CD8-positive, alpha-beta memory T cell (primary cell): Measurements from ENCODE around the gene RPS10. TPM values are rescaled to one million over a fixed set of nuclear protein-coding genes. Genes with fewer than 3 reads are reported as not detected.
A peak's percentile ranks its signal among the peaks of the same experiment; 100 is the strongest.

Experiments used
- CTCF ChIA-PET: fragments of 350-600 bp; sonication (Branson Sonifier 250); formaldehyde crosslinking; loops from one replicate; lab custom pipeline; 2021; ENCODE audit warnings: antibody characterized with exemption; lab: Charles Lee
- POLR2A ChIA-PET: fragments of 350-600 bp; sonication (Branson Sonifier 250); formaldehyde crosslinking; loops from one replicate; lab custom pipeline; 2021; ENCODE audit warnings: antibody characterized with exemption; lab: Charles Lee
- DNase-seq, 5 donors: peaks; one replicate each; pipeline versions ENCODE4 v3.0.0 to v3.0.0-alpha.2; 2020 to 2022; ENCODE audit warnings: mixed read lengths in 1 of 5
- H3K27ac ChIP-seq: one replicate; pipeline ENCODE4 v1.7.0; 2013; ENCODE audit warnings: low read depth, mild to moderate bottlenecking, low read length, moderate library complexity
- H3K27me3 ChIP-seq: 2 replicates; pipeline ENCODE4 v1.7.0; 2013; ENCODE audit warnings: low read length, mild to moderate bottlenecking; ENCODE audit not compliant: insufficient read depth, poor library complexity, severe bottlenecking
- H3K36me3 ChIP-seq: 2 replicates; pipeline ENCODE4 v1.7.0; 2013; ENCODE audit warnings: mild to moderate bottlenecking, low read length, moderate library complexity; ENCODE audit not compliant: insufficient read depth
- H3K4me1 ChIP-seq: 2 replicates; pipeline ENCODE4 v1.7.0; 2013; ENCODE audit warnings: mild to moderate bottlenecking, low read length, moderate library complexity; ENCODE audit not compliant: insufficient read depth
- H3K4me3 ChIP-seq: 2 replicates; pipeline ENCODE4 v1.7.0; 2013; ENCODE audit warnings: mild to moderate bottlenecking, low read length
- H3K9me3 ChIP-seq: 2 replicates; pipeline ENCODE4 v1.7.0; 2013; ENCODE audit warnings: mild to moderate bottlenecking, low read length
- H3K27ac Mint-ChIP-seq, 8 donors: one replicate each; pipeline ENCODE4 v1.8.0; 2020 to 2021; ENCODE audit warnings: mixed read lengths in 8 of 8, mild to moderate bottlenecking in 6 of 8, inconsistent platforms in 3 of 8, moderate library complexity in 3 of 8
- H3K27me3 Mint-ChIP-seq, 2 donors: one replicate each; pipeline ENCODE4 v1.8.0; 2020 to 2021; ENCODE audit warnings: mixed read lengths in 2 of 2, mild to moderate bottlenecking in 1 of 2, moderate library complexity in 1 of 2
- H3K36me3 Mint-ChIP-seq, 3 donors: one replicate each; pipeline ENCODE4 v1.8.0; 2020 to 2021; ENCODE audit warnings: mixed read lengths in 3 of 3, inconsistent platforms in 1 of 3, mild to moderate bottlenecking in 1 of 3
- H3K4me1 Mint-ChIP-seq, 3 donors: one replicate each; pipeline ENCODE4 v1.8.0; 2020 to 2021; ENCODE audit warnings: mixed read lengths in 3 of 3, inconsistent platforms in 1 of 3, mild to moderate bottlenecking in 1 of 3
- H3K4me3 Mint-ChIP-seq, 7 donors: one replicate each; pipeline ENCODE4 v1.8.0; 2020 to 2021; ENCODE audit warnings: mixed read lengths in 7 of 7, mild to moderate bottlenecking in 6 of 7, moderate library complexity in 4 of 7, inconsistent platforms in 2 of 7
- H3K9me3 Mint-ChIP-seq, 5 donors: one replicate each; pipeline ENCODE4 v1.8.0; 2020 to 2022; ENCODE audit warnings: mixed read lengths in 5 of 5, mild to moderate bottlenecking in 3 of 5, moderate library complexity in 2 of 5, inconsistent platforms in 1 of 5
- polyA plus RNA-seq: library from polyadenylated mRNA; unstranded; fragments of 300-500 nt; fragmentation: Illumina TruSeq; gene quantifications from one replicate; pipeline ENCODE4 v1.2.3, GENCODE V29; 2021
- total RNA-seq, 2 experiments: library from RNA; stranded (reverse); gene quantifications; one replicate each; pipeline ENCODE4 v1.2.3, GENCODE V29; 2021

RPS10 gene
- total and polyA plus RNA-seq, 3 experiments from 2014 or later: 1,462 to 2,032 (median 1,999) TPM

- Histone ChIP-seq H3K4me3 (no peak overlapping the region), H3K36me3 (no peaks in the 10 kb centered on the region), H3K4me1 (no peaks in the 10 kb centered on the region), H3K27me3 (no peaks in the 10 kb centered on the region), H3K27ac (no peak overlapping the region), H3K9me3 (no peaks in the 10 kb centered on the region)
- Mint-ChIP-seq H3K4me3 (no peak overlapping the region), H3K27ac (no peak overlapping the region), H3K27me3 (peaks cover 0 to 2% of the 10 kb centered on the region in 2 donors), H3K36me3 (no peaks in the 10 kb centered on the region), H3K9me3 (no peaks in the 10 kb centered on the region), H3K4me1 (no peaks in the 10 kb centered on the region)
- DNase-seq: no peak
- POLR2A ChIA-PET: no interaction called here
- CTCF ChIA-PET: no interaction called here
These were observed 19.5 kb upstream of the RPS10 start for GRCh38 chr6:34445313-34445860.

- no peaks in the 10 kb centered on the region for H3K36me3 Mint-ChIP-seq
- POLR2A ChIA-PET: no interaction called here
- Histone ChIP-seq H3K9me3 (no peaks in the 10 kb centered on the region), H3K4me1 (no peaks in the 10 kb centered on the region), H3K27me3 (no peaks in the 10 kb centered on the region), H3K36me3 (no peaks in the 10 kb centered on the region), H3K4me3 (no peak overlapping the region), H3K27ac (no peak overlapping the region)
- CTCF ChIA-PET: interaction anchor here (0.8 kb wide), 1 partner anchor 192 kb away, joined by 3 read pairs; no protein-coding TSS in a partner anchor
- peaks cover 2 to 3% of the 10 kb centered on the region in 2 donors for H3K27me3 Mint-ChIP-seq
- no peak overlapping the region for H3K4me3 Mint-ChIP-seq
- H3K4me1 Mint-ChIP-seq: no peaks in the 10 kb centered on the region
- no peaks in the 10 kb centered on the region for H3K9me3 Mint-ChIP-seq
- no peak overlapping the region for H3K27ac Mint-ChIP-seq
- DNase-seq: no peak
These were observed 15.7 kb upstream of the RPS10 start for GRCh38 chr6:34441526-34441925.

DNA sequence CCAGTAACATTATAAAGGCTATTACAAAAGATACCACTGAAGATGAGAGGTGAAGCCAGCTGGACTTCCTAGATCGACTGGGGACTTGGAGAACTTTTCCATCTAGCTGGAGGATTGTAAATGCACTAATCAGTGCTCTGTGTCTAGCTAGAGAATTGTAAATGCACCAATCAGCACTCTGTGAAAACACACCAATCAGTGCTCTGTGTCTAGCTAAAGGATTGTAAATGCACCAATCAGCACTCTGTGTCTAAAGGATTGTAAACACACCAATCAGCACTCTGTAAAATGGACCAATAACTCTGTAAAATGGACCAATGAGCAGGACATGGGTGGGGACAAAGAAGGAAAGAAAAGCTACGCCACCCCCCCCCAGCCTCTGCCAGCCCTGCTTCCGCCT, 13.6 kb upstream of the RPS10 start:
- H3K27me3 ChIP-seq: no peaks in the 10 kb centered on the region
- H3K27ac ChIP-seq: no peak overlapping the region
- Mint-ChIP-seq H3K4me1 (no peaks in the 10 kb centered on the region), H3K9me3 (no peaks in the 10 kb centered on the region), H3K27ac (no peak overlapping the region), H3K27me3 (peaks cover 2 to 3% of the 10 kb centered on the region in 2 donors), H3K4me3 (no peak overlapping the region), H3K36me3 (no peaks in the 10 kb centered on the region)
- H3K9me3 ChIP-seq: no peaks in the 10 kb centered on the region
- H3K4me1 ChIP-seq: no peaks in the 10 kb centered on the region
- no peak overlapping the region for H3K4me3 ChIP-seq
- no peaks in the 10 kb centered on the region for H3K36me3 ChIP-seq
- ChIA-PET POLR2A (no interaction called here), CTCF (no interaction called here)
- DNase-seq: no peak

DNA sequence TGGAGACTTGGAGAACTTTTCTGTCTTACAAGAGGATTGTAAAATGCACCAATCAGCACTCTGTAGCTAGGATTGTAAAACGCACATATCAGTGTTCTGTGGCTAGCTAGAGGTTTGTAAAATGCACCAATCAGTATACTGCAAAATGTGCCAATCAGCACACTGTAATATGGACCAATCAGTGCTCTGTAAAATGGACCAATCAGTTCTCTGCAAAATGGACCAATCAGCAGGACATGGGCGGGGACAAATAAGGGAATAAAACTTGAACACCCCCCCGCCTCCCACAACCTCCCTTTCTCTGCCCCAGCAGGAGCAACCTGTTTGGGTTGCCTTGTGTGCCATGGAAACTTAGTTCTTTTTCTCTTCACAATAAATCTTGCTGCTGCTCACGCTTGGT, 12.8 kb upstream of the RPS10 start:
- no peaks in the 10 kb centered on the region for H3K9me3 ChIP-seq
- no peaks in the 10 kb centered on the region for H3K36me3 ChIP-seq
- H3K4me3 ChIP-seq: no peak overlapping the region
- Mint-ChIP-seq H3K9me3 (no peaks in the 10 kb centered on the region), H3K36me3 (no peaks in the 10 kb centered on the region), H3K4me1 (no peaks in the 10 kb centered on the region), H3K27ac (no peak overlapping the region), H3K27me3 (peaks cover 2 to 3% of the 10 kb centered on the region in 2 donors), H3K4me3 (no peak overlapping the region)
- H3K4me1 ChIP-seq: no peaks in the 10 kb centered on the region
- H3K27ac ChIP-seq: no peak overlapping the region
- ChIA-PET CTCF (interaction anchor here (1.0 kb wide), 1 partner anchor 21 kb away, joined by 5 read pairs; no protein-coding TSS in a partner anchor), POLR2A (no interaction called here)
- H3K27me3 ChIP-seq: no peaks in the 10 kb centered on the region
- no peak for DNase-seq

GRCh38 chr6:34437644-34437970, 11.7 kb upstream of the RPS10 start:
- Mint-ChIP-seq H3K4me1 (no peaks in the 10 kb centered on the region), H3K27ac (no peak overlapping the region), H3K4me3 (no peak overlapping the region), H3K9me3 (no peaks in the 10 kb centered on the region), H3K36me3 (no peaks in the 10 kb centered on the region), H3K27me3 (peaks cover 0 to 3% of the 10 kb centered on the region in 2 donors)
- no peak for DNase-seq
- ChIA-PET POLR2A (no interaction called here), CTCF (interaction anchor here (0.8 kb wide), 1 partner anchor 14 kb away, joined by 3 read pairs; no protein-coding TSS in a partner anchor)
- H3K4me3 ChIP-seq: no peak overlapping the region
- no peaks in the 10 kb centered on the region for H3K4me1 ChIP-seq
- H3K9me3 ChIP-seq: no peaks in the 10 kb centered on the region
- H3K27ac ChIP-seq: no peak overlapping the region
- no peaks in the 10 kb centered on the region for H3K27me3 ChIP-seq
- no peaks in the 10 kb centered on the region for H3K36me3 ChIP-seq

- Histone ChIP-seq H3K9me3 (no peaks in the 10 kb centered on the region), H3K27me3 (no peaks in the 10 kb centered on the region), H3K4me3 (no peak overlapping the region), H3K27ac (no peak overlapping the region), H3K4me1 (no peaks in the 10 kb centered on the region), H3K36me3 (no peaks in the 10 kb centered on the region)
- no peak for DNase-seq
- Mint-ChIP-seq H3K27ac (no peak overlapping the region), H3K36me3 (no peaks in the 10 kb centered on the region), H3K4me3 (no peak overlapping the region), H3K27me3 (peaks cover 0 to 3% of the 10 kb centered on the region in 2 donors), H3K4me1 (no peaks in the 10 kb centered on the region), H3K9me3 (no peaks in the 10 kb centered on the region)
- ChIA-PET POLR2A (no interaction called here), CTCF (interaction anchor here (0.8 to 0.9 kb wide), 2 partner anchors 14 to 1904 kb away, joined by 3 read pairs; no protein-coding TSS in a partner anchor)
These were observed 11.2 kb upstream of the RPS10 start for GRCh38 chr6:34436803-34437643.

DNA sequence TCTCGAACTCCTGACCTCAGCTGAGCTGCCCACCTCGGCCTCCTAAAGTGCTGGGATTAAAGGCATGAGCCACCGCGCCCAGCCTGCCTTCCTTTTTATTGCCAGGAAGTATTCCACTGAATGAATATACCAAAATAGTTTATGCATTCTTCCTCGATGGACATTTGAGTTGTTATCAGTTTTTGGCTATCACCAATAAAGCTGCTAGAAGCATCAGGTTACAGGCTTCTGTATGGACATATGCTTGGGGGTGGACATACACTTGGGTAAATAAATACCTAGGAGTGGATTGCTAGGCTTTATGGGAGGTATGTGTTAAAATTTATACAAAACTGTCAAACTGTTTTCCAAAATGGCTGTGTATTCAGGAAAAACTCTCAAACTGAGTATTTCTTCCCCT, 10.0 kb upstream of the RPS10 start:
- no peaks in the 10 kb centered on the region for H3K9me3 ChIP-seq
- no peaks in the 10 kb centered on the region for H3K36me3 Mint-ChIP-seq
- no peak overlapping the region for H3K4me3 Mint-ChIP-seq
- ChIA-PET CTCF (interaction anchor here (0.9 kb wide), 1 partner anchor 1905 kb away, joined by 3 read pairs; no protein-coding TSS in a partner anchor), POLR2A (no interaction called here)
- no peaks in the 10 kb centered on the region for H3K36me3 ChIP-seq
- H3K27me3 ChIP-seq: no peaks in the 10 kb centered on the region
- H3K9me3 Mint-ChIP-seq: no peaks in the 10 kb centered on the region
- H3K27ac ChIP-seq: no peak overlapping the region
- no peak for DNase-seq
- H3K4me1 ChIP-seq: no peaks in the 10 kb centered on the region
- H3K27ac Mint-ChIP-seq: no peak overlapping the region
- no peak overlapping the region for H3K4me3 ChIP-seq
- H3K27me3 Mint-ChIP-seq: peaks cover 0 to 3% of the 10 kb centered on the region in 2 donors
- H3K4me1 Mint-ChIP-seq: no peaks in the 10 kb centered on the region

- H3K4me3 ChIP-seq: peak overlapping the region; percentile 98
- Mint-ChIP-seq H3K9me3 (no peaks in the 10 kb centered on the region), H3K27me3 (no peaks in the 10 kb centered on the region), H3K4me3 (peak overlapping the region; percentile 97 to 100 (median 99)), H3K4me1 (peaks cover 26 to 48% (median 33%) of the 10 kb centered on the region in 3 donors), H3K27ac (peak overlapping the region; percentile 96 to 99 (median 98)), H3K36me3 (peaks cover 3 to 55% (median 5%) of the 10 kb centered on the region in 3 donors)
- H3K27ac ChIP-seq: peak overlapping the region; percentile 94
- ChIA-PET POLR2A (interaction anchor here (1.2 to 2.1 kb wide), 2 partner anchors 33 to 188 kb away, joined by 4 to 10 read pairs; partner anchors contain the start of gene HMGA1), CTCF (interaction anchor here (1.2 to 2.1 kb wide), 3 partner anchors 9 to 176 kb away, joined by 3 to 7 read pairs (median 3); no protein-coding TSS in a partner anchor)
- H3K4me1 ChIP-seq: peaks cover 22% of the 10 kb centered on the region
- no peaks in the 10 kb centered on the region for H3K9me3 ChIP-seq
- DNase-seq: peak in 1 of 5 donors; percentile 1
- H3K36me3 ChIP-seq: peaks cover 36% of the 10 kb centered on the region
- no peaks in the 10 kb centered on the region for H3K27me3 ChIP-seq
These were observed 754 bp downstream of the RPS10 start for GRCh38 chr6:34425132-34425497.
